GM10248 (cell line): ENCODE data around the gene TRIM65.

Experiments used
- CTCF ChIA-PET: fragments of 300-600 bp; sonication (Branson Sonifier 250); formaldehyde crosslinking; extraction: SDS; loops from one replicate; lab custom pipeline; 2021; ENCODE audit warnings: antibody characterized with exemption; lab: Yijun Ruan, JAX
- POLR2A ChIA-PET: fragments of 350-650 bp; sonication (Branson Sonifier 250); formaldehyde crosslinking; extraction: SDS; loops from one replicate; lab custom pipeline; 2020; ENCODE audit warnings: antibody characterized with exemption; lab: Yijun Ruan, JAX
- DNase-seq: peaks from one replicate; pipeline ENCODE4 v3.0.0; 2012; ENCODE audit errors: extremely low spot score
- TF ChIP-seq, protein P1 (sequence below): IDR thresholded peaks from 2 replicates; pipeline ENCODE4 v1.5.1; 2012; ENCODE audit warnings: mild to moderate bottlenecking, low read depth; ENCODE audit errors: extremely low read depth, missing control alignments, control extremely low read depth

The TRIM65 gene

DNA sequence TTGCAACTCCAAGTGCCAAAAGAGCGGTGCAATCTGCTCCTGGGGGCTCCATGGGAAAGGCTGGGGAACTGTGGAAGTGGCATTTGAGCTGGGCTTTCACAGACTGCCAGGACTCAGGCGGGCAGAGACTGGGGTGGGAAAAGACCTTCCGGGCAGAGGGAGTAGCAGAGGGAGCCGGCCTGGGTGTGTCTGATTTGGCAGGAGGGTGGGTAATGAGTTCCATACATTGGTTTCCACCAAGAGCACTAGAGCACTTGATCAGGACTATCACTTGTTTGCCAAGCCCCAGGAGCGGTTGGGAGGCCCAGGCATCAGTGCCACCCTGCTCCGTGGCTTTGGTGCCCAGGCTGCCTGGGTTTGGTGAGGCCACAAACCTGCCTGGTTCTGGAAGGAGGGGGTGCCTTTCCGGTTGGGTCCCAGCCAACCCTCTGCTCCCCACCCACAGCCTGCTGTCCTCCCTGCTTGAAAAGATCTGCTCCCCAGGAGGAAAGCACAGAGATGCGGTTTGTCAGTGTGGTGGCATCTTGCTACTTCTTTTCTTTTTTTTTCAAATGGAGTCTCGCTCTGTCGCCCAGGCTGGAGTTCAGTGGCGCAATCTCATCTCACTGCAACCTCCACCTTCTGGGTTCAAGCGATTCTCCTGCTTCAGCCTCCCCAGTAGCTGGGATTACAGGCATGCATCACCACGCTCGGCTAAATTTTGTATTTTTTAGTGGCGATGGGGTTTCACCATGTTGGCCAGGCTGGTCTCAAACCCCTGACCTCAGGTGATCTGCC lies 14.9 kb downstream of the TRIM65 start:
- TF ChIP-seq, protein P1, sequence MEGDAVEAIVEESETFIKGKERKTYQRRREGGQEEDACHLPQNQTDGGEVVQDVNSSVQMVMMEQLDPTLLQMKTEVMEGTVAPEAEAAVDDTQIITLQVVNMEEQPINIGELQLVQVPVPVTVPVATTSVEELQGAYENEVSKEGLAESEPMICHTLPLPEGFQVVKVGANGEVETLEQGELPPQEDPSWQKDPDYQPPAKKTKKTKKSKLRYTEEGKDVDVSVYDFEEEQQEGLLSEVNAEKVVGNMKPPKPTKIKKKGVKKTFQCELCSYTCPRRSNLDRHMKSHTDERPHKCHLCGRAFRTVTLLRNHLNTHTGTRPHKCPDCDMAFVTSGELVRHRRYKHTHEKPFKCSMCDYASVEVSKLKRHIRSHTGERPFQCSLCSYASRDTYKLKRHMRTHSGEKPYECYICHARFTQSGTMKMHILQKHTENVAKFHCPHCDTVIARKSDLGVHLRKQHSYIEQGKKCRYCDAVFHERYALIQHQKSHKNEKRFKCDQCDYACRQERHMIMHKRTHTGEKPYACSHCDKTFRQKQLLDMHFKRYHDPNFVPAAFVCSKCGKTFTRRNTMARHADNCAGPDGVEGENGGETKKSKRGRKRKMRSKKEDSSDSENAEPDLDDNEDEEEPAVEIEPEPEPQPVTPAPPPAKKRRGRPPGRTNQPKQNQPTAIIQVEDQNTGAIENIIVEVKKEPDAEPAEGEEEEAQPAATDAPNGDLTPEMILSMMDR = no peak
- no peak for DNase-seq
- CTCF ChIA-PET = interaction anchor here (1.3 to 1.7 kb wide), 3 partner anchors 12 to 132 kb away, joined by 3 to 5 read pairs (median 3); no protein-coding TSS in a partner anchor
- POLR2A ChIA-PET = interaction anchor here (0.7 to 0.8 kb wide), 2 partner anchors 16 to 385 kb away, joined by 4 to 6 read pairs; no protein-coding TSS in a partner anchor

DNA sequence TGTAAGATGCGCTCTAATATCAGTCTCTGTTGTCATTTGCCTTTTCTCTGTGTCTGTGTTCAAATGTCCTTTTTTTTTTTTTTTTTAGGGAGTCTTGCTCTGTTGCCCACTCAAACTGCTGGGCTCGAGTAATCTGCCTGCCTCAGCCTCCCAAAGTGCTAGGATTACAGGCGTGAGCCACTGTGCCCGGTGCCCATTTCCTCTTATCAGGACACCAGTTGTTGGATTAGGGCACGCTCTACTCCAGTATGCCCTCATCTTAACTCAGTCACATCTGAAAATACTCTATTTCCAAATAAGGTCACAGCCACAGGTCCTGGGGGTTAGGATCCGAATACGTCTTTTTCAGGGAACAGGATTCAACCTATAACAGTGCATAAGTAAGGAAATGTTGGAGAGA lies 16.5 kb downstream of the TRIM65 start:
- DNase-seq = no peak
- ChIA-PET CTCF (interaction anchor here (1.6 to 3.7 kb wide), 2 partner anchors 16 to 18 kb away, joined by 15 to 27 read pairs; partner anchors contain the start of gene TRIM65), POLR2A (no interaction called here)
- TF ChIP-seq, protein P1 = no peak

DNA sequence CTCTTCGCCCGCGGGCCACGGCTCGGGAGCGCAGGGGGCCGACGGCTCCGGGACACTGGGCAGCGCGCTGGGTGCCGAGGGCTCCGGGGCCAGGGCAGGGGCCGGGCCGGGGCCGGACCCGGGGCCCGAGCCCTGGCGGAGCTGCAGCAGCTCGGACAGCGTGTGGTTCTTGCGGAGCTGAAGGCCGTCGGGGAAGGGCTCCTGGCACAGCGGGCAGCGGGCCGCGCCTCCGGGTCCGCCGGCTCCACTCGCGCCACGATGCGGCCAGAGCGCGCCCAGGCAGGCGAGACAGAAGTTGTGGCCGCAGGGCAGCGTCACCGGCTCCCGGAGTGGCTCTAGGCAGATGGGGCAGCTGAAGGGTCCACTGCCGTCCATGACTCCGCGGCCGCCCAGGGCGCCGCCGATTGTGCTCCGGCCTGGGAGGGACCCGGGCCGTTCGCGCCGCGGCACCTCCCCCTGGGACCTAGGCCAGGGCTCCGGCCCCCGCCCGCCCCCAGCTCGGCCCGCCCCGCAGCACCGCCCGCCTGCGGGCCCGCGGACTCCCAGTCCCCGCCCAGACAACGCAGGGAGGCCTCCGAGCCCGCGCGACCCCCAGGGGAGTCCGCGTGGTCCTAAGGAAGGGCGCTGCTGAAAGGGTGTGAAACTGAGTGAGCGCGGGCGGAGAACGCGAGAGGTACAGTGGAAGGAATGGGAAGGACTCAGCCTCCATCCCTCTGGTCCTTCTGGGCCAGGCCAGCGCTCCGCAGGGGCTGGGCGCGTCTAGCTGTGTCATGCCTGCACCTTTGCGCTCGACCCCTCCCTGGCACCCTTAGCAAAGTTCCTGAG lies 18.4 kb downstream of the TRIM65 start, which contains the start of gene TRIM47:
Gene TRIM47, minus strand, starts transcription at position 408 of the 825 bp plus-strand sequence. Its CDS starts 33 bp downstream, at position 375.
- DNase-seq = no peak
- CTCF ChIA-PET = interaction anchor here (0.7 to 3.7 kb wide), 11 partner anchors 9 to 475 kb away, joined by 3 to 27 read pairs (median 5); partner anchors contain the start of genes PRPSAP1, TRIM65 and WBP2
- POLR2A ChIA-PET = interaction anchor here (0.5 to 0.6 kb wide), 2 partner anchors 108 to 182 kb away, joined by 3 to 5 read pairs; no protein-coding TSS in a partner anchor
- TF ChIP-seq, protein P1 = no peak

DNA sequence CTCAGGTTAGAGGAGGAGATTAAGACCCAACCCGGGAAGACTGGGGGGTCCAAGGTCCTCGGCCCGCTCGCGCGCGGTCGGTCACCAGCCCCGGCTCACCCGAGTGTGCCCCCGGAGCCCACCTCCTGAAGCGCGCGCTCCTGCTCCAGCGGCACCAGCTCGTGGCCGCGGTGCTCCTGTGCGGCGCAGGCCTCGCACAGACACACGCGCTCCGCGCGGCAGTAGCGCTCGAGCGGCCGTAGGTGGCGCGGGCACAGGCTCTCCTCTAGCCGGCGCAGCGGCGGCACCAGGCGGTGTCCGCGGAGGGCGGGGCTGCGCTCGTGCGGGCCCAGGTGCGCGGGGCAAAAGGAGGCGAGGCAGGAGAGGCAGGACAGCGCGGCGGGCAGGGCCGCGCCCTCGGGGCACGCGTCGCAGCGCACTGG lies 19.0 kb downstream of the TRIM65 start:
- CTCF ChIA-PET = interaction anchor here (0.6 to 3.7 kb wide), 17 partner anchors 8 to 476 kb away, joined by 3 to 27 read pairs (median 4); partner anchors contain the start of genes MRPL38, PRPSAP1, TRIM65 and WBP2
- DNase-seq = peak; percentile 73
- POLR2A ChIA-PET = interaction anchor here (0.5 kb wide), 1 partner anchor 182 kb away, joined by 3 read pairs; no protein-coding TSS in a partner anchor
- TF ChIP-seq, protein P1 = peak; percentile 56

DNA sequence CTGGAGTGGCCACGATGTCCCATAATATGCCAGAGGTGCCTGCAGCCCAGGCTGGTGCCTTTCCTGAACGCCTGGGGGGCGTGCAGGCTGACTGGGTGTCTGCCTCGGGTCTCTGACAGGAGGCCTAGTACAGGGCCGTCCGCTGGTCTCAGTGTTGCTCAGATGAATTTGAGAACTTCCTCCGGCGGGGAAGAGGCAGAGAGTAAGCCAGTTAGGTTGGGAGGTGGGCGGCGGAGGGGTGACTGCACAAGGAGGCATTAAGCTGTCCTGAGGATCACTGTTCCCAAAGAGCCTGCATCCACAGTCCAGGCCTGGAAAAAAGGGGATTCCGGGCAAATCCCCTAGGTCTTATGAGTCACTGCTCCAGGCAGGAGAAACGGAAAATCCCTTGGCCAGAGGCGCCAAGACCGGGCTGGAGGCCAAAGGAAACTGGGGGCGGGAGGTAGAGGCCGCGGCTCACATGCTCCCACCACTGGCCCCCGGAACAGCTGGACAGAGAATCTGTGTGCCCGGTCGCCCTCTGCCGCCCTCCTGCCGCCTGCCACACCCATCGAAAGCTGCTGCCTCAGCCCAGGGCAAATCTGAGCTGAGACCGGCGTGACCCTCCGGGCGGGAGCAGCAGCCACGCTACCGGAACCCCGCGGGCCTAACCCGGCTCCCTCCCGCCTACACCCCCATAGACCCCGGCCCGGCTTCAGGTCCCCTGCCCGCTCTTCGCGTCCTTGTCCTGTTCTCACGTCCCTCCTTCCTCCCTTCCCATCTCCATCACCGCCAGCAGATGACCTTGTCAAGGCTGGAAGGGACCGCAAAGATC lies 19.6 kb downstream of the TRIM65 start:
- TF ChIP-seq, protein P1 = peak; percentile 11
- CTCF ChIA-PET = interaction anchor here (0.6 to 3.7 kb wide), 14 partner anchors 10 to 476 kb away, joined by 3 to 27 read pairs (median 4); partner anchors contain the start of genes MRPL38, PRPSAP1, TRIM65 and WBP2
- no peak for DNase-seq
- POLR2A ChIA-PET = no interaction called here
